GM19238 (cell line): ENCODE data around the gene SNN.

Source experiments
- DNase-seq: peaks from one replicate; pipeline ENCODE4 v3.0.0; 2011; ENCODE audit warnings: low spot score; ENCODE audit not compliant: insufficient read length

The SNN gene

GRCh38 chr16:11667824-11668622, at the start of gene SNN:
SNN (plus strand) TSS chr16:11668455; CDS start chr16:11676060, 7,605 bp downstream.
- peak; percentile 98 for DNase-seq

GRCh38 chr16:11619327-11619851, 48.9 kb upstream of the SNN start:
- DNase-seq = no peak

GRCh38 chr16:11620243-11621003, 47.8 kb upstream of the SNN start:
- DNase-seq = no peak

- DNase-seq = no peak
Measured at GRCh38 chr16:11621539-11621919, 46.7 kb upstream of the SNN start.

GRCh38 chr16:11621920-11622651, 46.2 kb upstream of the SNN start:
- no peak for DNase-seq

- DNase-seq = no peak
Measured at GRCh38 chr16:11624205-11624604, 44.0 kb upstream of the SNN start.

- no peak for DNase-seq
Measured at GRCh38 chr16:11624636-11625607, 43.3 kb upstream of the SNN start.

- DNase-seq = no peak
Measured at GRCh38 chr16:11625769-11626168, 42.5 kb upstream of the SNN start.

GRCh38 chr16:11626657-11627291, 41.5 kb upstream of the SNN start:
- DNase-seq = no peak

GRCh38 chr16:11627292-11627663, 41.0 kb upstream of the SNN start:
- no peak for DNase-seq

GRCh38 chr16:11627822-11628457, 40.3 kb upstream of the SNN start:
- DNase-seq = no peak

GRCh38 chr16:11629071-11630030, 38.9 kb upstream of the SNN start:
- DNase-seq = no peak

- DNase-seq = no peak
Measured at GRCh38 chr16:11630046-11630767, 38.0 kb upstream of the SNN start.

GRCh38 chr16:11630768-11631056, 37.5 kb upstream of the SNN start:
- no peak for DNase-seq

GRCh38 chr16:11631214-11631613, 37.0 kb upstream of the SNN start:
- no peak for DNase-seq

GRCh38 chr16:11632455-11632939, 35.8 kb upstream of the SNN start:
- DNase-seq = no peak

- DNase-seq = no peak
Measured at GRCh38 chr16:11633113-11633512, 35.1 kb upstream of the SNN start.

GRCh38 chr16:11634312-11634711, 33.9 kb upstream of the SNN start:
- DNase-seq = no peak
